Measurements from ENCODE around the gene MTR.

MTR gene

GRCh38 chr1:236951672-236952071 lies 156.6 kb downstream of the MTR start:
- H3K27ac ChIP-seq (ENCODE audit: low read length), result peak overlapping the region; percentile 78
- no peaks in the 10 kb centered on the region for H3K27me3 ChIP-seq (ENCODE audit: control insufficient read depth in 1 of 2, insufficient read depth in 2 of 2, low read length in 2 of 2)
- H3K4me3 ChIP-seq (ENCODE audit: low read length in 2 of 2), result no peak overlapping the region
- H3K36me3 ChIP-seq (ENCODE audit: control insufficient read depth in 2 of 2, insufficient read depth in 2 of 2, low read length in 2 of 2), result no peaks in the 10 kb centered on the region
- no peaks in the 10 kb centered on the region for H3K9me3 ChIP-seq (ENCODE audit: control insufficient read depth in 2 of 2, low read length in 2 of 2)
- no peak overlapping the region for H3K9ac ChIP-seq (ENCODE audit: low read length in 2 of 2)
- peaks cover 12% of the 10 kb centered on the region for H3K4me1 ChIP-seq (ENCODE audit: control insufficient read depth, insufficient read depth, low read length)

GRCh38 chr1:236952246-236953003 lies 157.3 kb downstream of the MTR start:
- Histone ChIP-seq H3K27ac (ENCODE audit: low read length) (peak overlapping the region; percentile 78), H3K9me3 (ENCODE audit: control insufficient read depth in 2 of 2, low read length in 2 of 2) (no peaks in the 10 kb centered on the region), H3K9ac (ENCODE audit: low read length in 2 of 2) (peak overlapping the region; percentile 1 to 62), H3K27me3 (ENCODE audit: control insufficient read depth in 1 of 2, insufficient read depth in 2 of 2, low read length in 2 of 2) (no peaks in the 10 kb centered on the region), H3K36me3 (ENCODE audit: control insufficient read depth in 2 of 2, insufficient read depth in 2 of 2, low read length in 2 of 2) (no peaks in the 10 kb centered on the region), H3K4me3 (ENCODE audit: low read length in 2 of 2) (peak overlapping the region; percentile 10 to 54), H3K4me1 (ENCODE audit: control insufficient read depth, insufficient read depth, low read length) (peaks cover 12% of the 10 kb centered on the region)

GRCh38 chr1:236953151-236953700 lies 158.1 kb downstream of the MTR start:
- Histone ChIP-seq H3K36me3 (ENCODE audit: control insufficient read depth in 2 of 2, insufficient read depth in 2 of 2, low read length in 2 of 2) (no peaks in the 10 kb centered on the region), H3K4me1 (ENCODE audit: control insufficient read depth, insufficient read depth, low read length) (peaks cover 12% of the 10 kb centered on the region), H3K9me3 (ENCODE audit: control insufficient read depth in 2 of 2, low read length in 2 of 2) (no peaks in the 10 kb centered on the region), H3K27me3 (ENCODE audit: control insufficient read depth in 1 of 2, insufficient read depth in 2 of 2, low read length in 2 of 2) (no peaks in the 10 kb centered on the region), H3K4me3 (ENCODE audit: low read length in 2 of 2) (peak overlapping the region in 1 of 2 donors; percentile 22), H3K27ac (ENCODE audit: low read length) (peak overlapping the region; percentile 78), H3K9ac (ENCODE audit: low read length in 2 of 2) (no peak overlapping the region)
